HG03565 (cell line): ENCODE results near the gene ANK2.

Experiments used
- ATAC-seq: cut with Tn5 transposase; IDR thresholded peaks from one replicate; pipeline ENCODE4 v1.9.1; 2021; ENCODE audit warnings: mild to moderate bottlenecking, moderate library complexity; ENCODE audit not compliant: unreplicated experiment

The ANK2 gene

GRCh38 chr4:113325876-113326615 is 276.6 kb downstream of the ANK2 start:
- no peak for ATAC-seq

- ATAC-seq = no peak
Measured at GRCh38 chr4:113327494-113327893, 278.0 kb downstream of the ANK2 start.

- no peak for ATAC-seq
Measured at GRCh38 chr4:113328514-113328913, 279.1 kb downstream of the ANK2 start.

GRCh38 chr4:113330200-113330599 is 280.7 kb downstream of the ANK2 start:
- no peak for ATAC-seq

GRCh38 chr4:113331811-113332210 is 282.4 kb downstream of the ANK2 start:
- ATAC-seq = no peak

- no peak for ATAC-seq
Measured at GRCh38 chr4:113332701-113333100, 283.2 kb downstream of the ANK2 start.

- ATAC-seq = no peak
Measured at GRCh38 chr4:113335746-113336145, 286.3 kb downstream of the ANK2 start.

GRCh38 chr4:113336556-113336955 is 287.1 kb downstream of the ANK2 start:
- no peak for ATAC-seq

GRCh38 chr4:113339430-113339813 is 290.0 kb downstream of the ANK2 start:
- ATAC-seq = no peak

- no peak for ATAC-seq
Measured at GRCh38 chr4:113344100-113344499, 294.6 kb downstream of the ANK2 start.

- no peak for ATAC-seq
Measured at GRCh38 chr4:113347245-113347644, 297.8 kb downstream of the ANK2 start.

GRCh38 chr4:113349430-113349829 is 300.0 kb downstream of the ANK2 start:
- ATAC-seq = no peak

GRCh38 chr4:113350576-113350975 is 301.1 kb downstream of the ANK2 start:
- no peak for ATAC-seq

- peak; percentile 97 for ATAC-seq
Measured at GRCh38 chr4:113355550-113356371, 306.3 kb downstream of the ANK2 start.

- no peak for ATAC-seq
Measured at GRCh38 chr4:113356453-113356852, 307.0 kb downstream of the ANK2 start.

GRCh38 chr4:113358784-113359183 is 309.3 kb downstream of the ANK2 start:
- no peak for ATAC-seq

- no peak for ATAC-seq
Measured at GRCh38 chr4:113365377-113365776, 315.9 kb downstream of the ANK2 start.

- no peak for ATAC-seq
Measured at GRCh38 chr4:113368056-113368455, 318.6 kb downstream of the ANK2 start.

- ATAC-seq = no peak
Measured at GRCh38 chr4:113371111-113371510, 321.7 kb downstream of the ANK2 start.

GRCh38 chr4:113375964-113376666 is 326.7 kb downstream of the ANK2 start:
- ATAC-seq = no peak

- ATAC-seq = no peak
Measured at GRCh38 chr4:113378836-113379235, 329.4 kb downstream of the ANK2 start.

GRCh38 chr4:113382704-113383103 is 333.3 kb downstream of the ANK2 start:
- ATAC-seq = no peak
